HG02938 (cell line): ENCODE measurements around the gene TMTC3.
"Not testable (repeated sequence)": the region's sequence is repeated elsewhere in the genome, so short reads cannot be mapped to it uniquely, and the experiment has no call there.

Experiments
- ATAC-seq: cut with Tn5 transposase; IDR thresholded peaks from one replicate; pipeline ENCODE4 v1.9.1; 2021; ENCODE audit warnings: mild to moderate bottlenecking, moderate library complexity; ENCODE audit not compliant: unreplicated experiment

The TMTC3 gene

GRCh38 chr12:88163371-88163770 is 21.3 kb downstream of the TMTC3 start:
- no peak for ATAC-seq

GRCh38 chr12:88166179-88166578 is 24.1 kb downstream of the TMTC3 start:
- ATAC-seq: no peak

GRCh38 chr12:88167384-88167783 is 25.3 kb downstream of the TMTC3 start:
- ATAC-seq: no peak

- no peak for ATAC-seq
Observed at GRCh38 chr12:88172844-88173407, 30.8 kb downstream of the TMTC3 start.

- no peak for ATAC-seq
Observed at GRCh38 chr12:88175544-88175943, 33.4 kb downstream of the TMTC3 start.

- no peak for ATAC-seq
Observed at GRCh38 chr12:88179436-88180014, 37.4 kb downstream of the TMTC3 start.

GRCh38 chr12:88181881-88182280 is 39.8 kb downstream of the TMTC3 start:
- ATAC-seq: no peak

- ATAC-seq: no peak
Observed at GRCh38 chr12:88182416-88182815, 40.3 kb downstream of the TMTC3 start.

GRCh38 chr12:88184196-88184595 is 42.1 kb downstream of the TMTC3 start:
- no peak for ATAC-seq

- ATAC-seq: no peak
Observed at GRCh38 chr12:88185279-88185678, 43.2 kb downstream of the TMTC3 start.

- ATAC-seq: peak; percentile 89
Observed at GRCh38 chr12:88185988-88186387, 43.9 kb downstream of the TMTC3 start.

- ATAC-seq: no peak
Observed at GRCh38 chr12:88187571-88187970, 45.5 kb downstream of the TMTC3 start.

- ATAC-seq: no peak
Observed at GRCh38 chr12:88188180-88188579, 46.1 kb downstream of the TMTC3 start.

- ATAC-seq: no peak
Observed at GRCh38 chr12:88192426-88192825, 50.3 kb downstream of the TMTC3 start.

GRCh38 chr12:88194868-88195267 is 52.8 kb downstream of the TMTC3 start:
- no peak for ATAC-seq

- no peak for ATAC-seq
Observed at GRCh38 chr12:88200029-88200428, 57.9 kb downstream of the TMTC3 start.

GRCh38 chr12:88202500-88202899 is 60.4 kb downstream of the TMTC3 start:
- no peak for ATAC-seq

- ATAC-seq: no peak
Observed at GRCh38 chr12:88206601-88207000, 64.5 kb downstream of the TMTC3 start.

GRCh38 chr12:88207921-88208620 is 66.0 kb downstream of the TMTC3 start:
- no peak for ATAC-seq

- ATAC-seq: no peak
Observed at GRCh38 chr12:88208661-88209060, 66.6 kb downstream of the TMTC3 start.

GRCh38 chr12:88210311-88210710 is 68.2 kb downstream of the TMTC3 start:
- not testable (repeated sequence) for ATAC-seq

GRCh38 chr12:88218293-88218692 is 76.2 kb downstream of the TMTC3 start:
- ATAC-seq: no peak
